GM19438 (cell line): ENCODE results near the gene OR6J1.
"Not testable (repeated sequence)": the region's sequence is repeated elsewhere in the genome, so short reads cannot be mapped to it uniquely, and the experiment has no call there.

Source experiments
- ATAC-seq: cut with Tn5 transposase; IDR thresholded peaks from one replicate; pipeline ENCODE4 v1.9.1; 2021; ENCODE audit warnings: low read depth; ENCODE audit not compliant: unreplicated experiment

Gene OR6J1

GRCh38 chr14:22651586-22651985 is 7.4 kb upstream of the OR6J1 start:
- ATAC-seq, result no peak

- ATAC-seq, result no peak
Observed at GRCh38 chr14:22650960-22651521, 6.9 kb upstream of the OR6J1 start.

- ATAC-seq, result no peak
Observed at GRCh38 chr14:22650046-22650739, 6.0 kb upstream of the OR6J1 start.

- no peak for ATAC-seq
Observed at GRCh38 chr14:22648506-22648905, 4.4 kb upstream of the OR6J1 start.

GRCh38 chr14:22646570-22647254 is 2.6 kb upstream of the OR6J1 start:
- ATAC-seq, result no peak

- no peak for ATAC-seq
Observed at GRCh38 chr14:22641846-22642245, 2.3 kb downstream of the OR6J1 start.

GRCh38 chr14:22640192-22640591 is 4.0 kb downstream of the OR6J1 start:
- no peak for ATAC-seq

- not testable (repeated sequence) for ATAC-seq
Observed at GRCh38 chr14:22635980-22636379, 8.2 kb downstream of the OR6J1 start.

- no peak for ATAC-seq
Observed at GRCh38 chr14:22634233-22634900, 9.8 kb downstream of the OR6J1 start.

- ATAC-seq, result no peak
Observed at GRCh38 chr14:22630486-22630885, 13.7 kb downstream of the OR6J1 start.

- no peak for ATAC-seq
Observed at GRCh38 chr14:22630066-22630465, 14.1 kb downstream of the OR6J1 start.

GRCh38 chr14:22629361-22629760 is 14.8 kb downstream of the OR6J1 start:
- no peak for ATAC-seq

- ATAC-seq, result no peak
Observed at GRCh38 chr14:22627506-22628263, 16.5 kb downstream of the OR6J1 start.

GRCh38 chr14:22626590-22626989 is 17.6 kb downstream of the OR6J1 start:
- ATAC-seq, result no peak

GRCh38 chr14:22623047-22623446 is 21.1 kb downstream of the OR6J1 start:
- ATAC-seq, result no peak

- ATAC-seq, result no peak
Observed at GRCh38 chr14:22622255-22622654, 21.9 kb downstream of the OR6J1 start.

GRCh38 chr14:22615765-22616164 is 28.4 kb downstream of the OR6J1 start:
- ATAC-seq, result not testable (repeated sequence)

GRCh38 chr14:22614240-22614799 is 29.8 kb downstream of the OR6J1 start:
- ATAC-seq, result no peak

- no peak for ATAC-seq
Observed at GRCh38 chr14:22613736-22614239, 30.4 kb downstream of the OR6J1 start.

GRCh38 chr14:22613106-22613695 is 31.0 kb downstream of the OR6J1 start:
- ATAC-seq, result no peak
